Liver (tissue), 2 donors: ENCODE results near the gene P4HA2.

Source experiments
- JUND ChIP-seq, 2 donors: IDR thresholded peaks; 2 replicates each; pipeline ENCODE4 v1.6.1; 2016; ENCODE audit warnings: antibody characterized with exemption in 2 of 2
- REST ChIP-seq: IDR thresholded peaks from 2 replicates; pipeline ENCODE4 v1.6.1; 2016; ENCODE audit warnings: antibody characterized with exemption, mild to moderate bottlenecking
- TAF1 ChIP-seq: conservative IDR thresholded peaks from 2 replicates; pipeline ENCODE4 v1.6.1; 2016; ENCODE audit warnings: antibody characterized with exemption, mild to moderate bottlenecking
- donor health status: healthy.

GRCh38 chr5:132219981-132220380 is 7.7 kb downstream of the P4HA2 start:
- no peak for TF ChIP-seq REST
- TF ChIP-seq TAF1 = no peak
- no peak for TF ChIP-seq JUND (IDR thresholded peaks at IDR 0.05)
